ENCODE data around the gene LCMT1.

LCMT1 gene

GRCh38 chr16:25194273-25194878, 82.8 kb downstream of the LCMT1 start:
- TF ChIP-seq CTCF (IDR thresholded peaks at IDR 0.05; ENCODE audit: borderline replicate concordance, insufficient read depth, low read depth, low read length) = no peak
- no peak overlapping the region for H3K4me3 ChIP-seq (ENCODE audit: low read depth, low read length)

- TF ChIP-seq CTCF (IDR thresholded peaks at IDR 0.05; ENCODE audit: borderline replicate concordance, insufficient read depth, low read depth, low read length) = no peak
- no peak overlapping the region for H3K4me3 ChIP-seq (ENCODE audit: low read depth, low read length)
Measured at GRCh38 chr16:25198021-25198420, 86.5 kb downstream of the LCMT1 start.

- H3K4me3 ChIP-seq (ENCODE audit: low read depth, low read length) = no peak overlapping the region
- TF ChIP-seq CTCF (IDR thresholded peaks at IDR 0.05; ENCODE audit: borderline replicate concordance, insufficient read depth, low read depth, low read length) = no peak
Measured at GRCh38 chr16:25199457-25199856, 87.9 kb downstream of the LCMT1 start.

GRCh38 chr16:25210758-25211157, 99.2 kb downstream of the LCMT1 start:
- no peak for TF ChIP-seq CTCF (IDR thresholded peaks at IDR 0.05; ENCODE audit: borderline replicate concordance, insufficient read depth, low read depth, low read length)
- H3K4me3 ChIP-seq (ENCODE audit: low read depth, low read length) = no peak overlapping the region

GRCh38 chr16:25212636-25213035, 101.1 kb downstream of the LCMT1 start:
- no peak for TF ChIP-seq CTCF (IDR thresholded peaks at IDR 0.05; ENCODE audit: borderline replicate concordance, insufficient read depth, low read depth, low read length)
- no peak overlapping the region for H3K4me3 ChIP-seq (ENCODE audit: low read depth, low read length)

GRCh38 chr16:25213709-25214397, 102.3 kb downstream of the LCMT1 start:
- no peak overlapping the region for H3K4me3 ChIP-seq (ENCODE audit: low read depth, low read length)
- no peak for TF ChIP-seq CTCF (IDR thresholded peaks at IDR 0.05; ENCODE audit: borderline replicate concordance, insufficient read depth, low read depth, low read length)

GRCh38 chr16:25217112-25217511, 105.6 kb downstream of the LCMT1 start:
- H3K4me3 ChIP-seq (ENCODE audit: low read depth, low read length) = no peak overlapping the region
- TF ChIP-seq CTCF (IDR thresholded peaks at IDR 0.05; ENCODE audit: borderline replicate concordance, insufficient read depth, low read depth, low read length) = no peak
